Endothelial cell of umbilical vein (primary cell): ENCODE data around the gene ENOSF1. TPM values are rescaled to one million over a fixed set of nuclear protein-coding genes. Genes with fewer than 3 reads are reported as not detected.

Experiments
- BruUV-seq: library from RNA; stranded (reverse); fragments of 400-500 nt; replicated peaks from 2 replicates; lab custom pipeline; 2021; lab: Mats Ljungman, UMichigan
- CTCF ChIA-PET: fragments of 300-600, 350-600 bp; sonication (Branson Sonifier 250); formaldehyde crosslinking; loops from one replicate; lab custom pipeline; 2021; ENCODE audit warnings: antibody characterized with exemption, inconsistent platforms; lab: Charles Lee
- POLR2A ChIA-PET: fragments of 300-600, 350-600 bp; sonication (Branson Sonifier 250); formaldehyde crosslinking; loops from one replicate; lab custom pipeline; 2021; ENCODE audit warnings: antibody characterized with exemption, inconsistent platforms; lab: Charles Lee
- DNase-seq: peaks from one replicate; pipeline ENCODE4 v3.0.0-alpha.2; 2011; ENCODE audit warnings: low read depth, low spot score
- FAIRE-seq: peaks from 2 replicates; lab custom pipeline; 2011; peaks lifted over from hg19 to GRCh38; lab: Jason Lieb, UNC
- H2AFZ ChIP-seq: 2 replicates; pipeline ENCODE4 v1.6.0; 2012; ENCODE audit warnings: low read depth, low read length, control low read depth, inconsistent platforms
- H3K27ac ChIP-seq: 2 replicates; pipeline ENCODE4 v1.5.1; 2011; ENCODE audit warnings: low read depth, mild to moderate bottlenecking, control low read depth, low read length, moderate library complexity; ENCODE audit not compliant: insufficient read depth
- H3K27me3 ChIP-seq, 2 experiments: 2 replicates each; pipeline versions ENCODE4 v1.6.0 to v1.6.1; 2011; ENCODE audit warnings: low read length in 2 of 2, mixed read lengths in 1 of 2; ENCODE audit not compliant: control insufficient read depth in 2 of 2, insufficient read depth in 2 of 2
- H3K36me3 ChIP-seq, 2 experiments: 2 replicates in 1 of 2; 3 replicates in 1 of 2; pipeline ENCODE4 v1.5.1; 2011; ENCODE audit warnings: low read length in 2 of 2, mild to moderate bottlenecking in 1 of 2, moderate library complexity in 1 of 2; ENCODE audit not compliant: control insufficient read depth in 2 of 2, insufficient read depth in 2 of 2; ENCODE audit errors: extremely low read depth in 1 of 2
- H3K4me1 ChIP-seq: 3 replicates; pipeline ENCODE4 v1.5.1; 2011; ENCODE audit warnings: mild to moderate bottlenecking, low read length; ENCODE audit not compliant: control insufficient read depth, insufficient read depth; ENCODE audit errors: extremely low read depth
- H3K4me2 ChIP-seq: 2 replicates; pipeline ENCODE4 v1.6.1; 2011; ENCODE audit warnings: low read length, control low read depth, mixed read lengths; ENCODE audit not compliant: insufficient read depth
- H3K4me3 ChIP-seq, 3 experiments: fragments of 200-600 bp in 1 of 3; sonication (generic), shearing (Covaris generic) in 1 of 3; replicated peaks in 1 of 3; 2 replicates each; pipeline ENCODE4 v1.5.1; 2011 to 2016; ENCODE audit warnings: control low read depth in 3 of 3, low read length in 3 of 3, mild to moderate bottlenecking in 2 of 3, inconsistent platforms in 1 of 3, low read depth in 1 of 3, moderate library complexity in 1 of 3; ENCODE audit not compliant: insufficient read depth in 1 of 3
- H3K79me2 ChIP-seq: 2 replicates; pipeline ENCODE4 v1.6.0; 2012; ENCODE audit warnings: low read length, inconsistent platforms; ENCODE audit not compliant: control insufficient read depth, insufficient read depth
- H3K9ac ChIP-seq: replicated peaks from 2 replicates; pipeline ENCODE3; 2011; ENCODE audit warnings: low read length, control low read depth; ENCODE audit not compliant: insufficient read depth; ENCODE audit errors: extremely low read depth
- H3K9me1 ChIP-seq: replicated peaks from 3 replicates; pipeline ENCODE4 v1.6.0; 2011; ENCODE audit warnings: mild to moderate bottlenecking, low read length; ENCODE audit not compliant: control insufficient read depth, insufficient read depth; ENCODE audit errors: extremely low read depth
- H3K9me3 ChIP-seq: replicated peaks from 2 replicates; pipeline ENCODE4 v1.5.1; 2012; ENCODE audit warnings: low read length, inconsistent platforms; ENCODE audit not compliant: control insufficient read depth, insufficient read depth
- H4K20me1 ChIP-seq: replicated peaks from 2 replicates; pipeline ENCODE3; 2011; ENCODE audit warnings: mild to moderate bottlenecking, low read length; ENCODE audit not compliant: control insufficient read depth, insufficient read depth; ENCODE audit errors: extremely low read depth
- FOS ChIP-seq: IDR thresholded peaks from 2 replicates; pipeline ENCODE4 v1.6.1; 2011; ENCODE audit warnings: mild to moderate bottlenecking, low read length, moderate library complexity, borderline replicate concordance; ENCODE audit not compliant: insufficient read depth
- MYC ChIP-seq: IDR thresholded peaks from one replicate; pipeline ENCODE4 v1.6.1; 2011; ENCODE audit warnings: mild to moderate bottlenecking, low read depth, low read length
- POLR2A ChIP-seq: IDR thresholded peaks from 2 replicates; pipeline ENCODE4 v1.6.1; 2012; ENCODE audit warnings: low read depth, mild to moderate bottlenecking, control low read depth, low read length
- POLR2AphosphoS5 ChIP-seq: IDR thresholded peaks from 2 replicates; pipeline ENCODE4 v1.6.1; 2012; ENCODE audit warnings: low read depth, mild to moderate bottlenecking, control low read depth, low read length, moderate library complexity; ENCODE audit not compliant: insufficient read depth
- dilution Hi-C: fragments of 300-500 bp; cut with MboI; formaldehyde crosslinking; loops from one replicate; pipeline ENCODE4 v1.15.0; 2019; ENCODE audit warnings: low sequenced_read_pairs; ENCODE audit not compliant: extremely low pct_ligation_motif_present
- intact Hi-C: fragments of 100-400 bp; cut with micrococcal nuclease; formaldehyde crosslinking; loops from one replicate; pipeline ENCODE4 v1.10.0; 2022
- polyA plus RNA-seq, 4 experiments: library from polyadenylated mRNA; depleted of rRNA in 3 of 4; stranded (reverse) in 3 of 4; unstranded in 1 of 4; fragments of >200 nt; gene quantifications; 2 replicates each; pipeline versions ENCODE4 v1.2.1 to v1.2.3, GENCODE V29; 2011 to 2012; ENCODE audit warnings: missing spikeins in 1 of 4
- total RNA-seq: library from RNA; stranded (reverse); gene quantifications from 2 replicates; pipeline ENCODE4 v1.2.3, GENCODE V29; 2021
- TF ChIP-seq, protein P1 (sequence below), 2 donors: IDR thresholded peaks; 1 replicate in 1 of 2; 2 replicates in 1 of 2; pipeline ENCODE4 v1.5.1; 2011; ENCODE audit warnings: low read length in 2 of 2, mild to moderate bottlenecking in 2 of 2, moderate library complexity in 2 of 2, control low read depth in 1 of 2, inconsistent platforms in 1 of 2, low read depth in 1 of 2; ENCODE audit not compliant: insufficient read depth in 1 of 2; ENCODE audit errors: extremely low read depth in 1 of 2

The ENOSF1 gene
- total and polyA plus RNA-seq, 2 donors (not counting 3 experiments of a cell fraction or from before 2014, with no cell fraction given) = 19.5 to 50.5 TPM

DNA sequence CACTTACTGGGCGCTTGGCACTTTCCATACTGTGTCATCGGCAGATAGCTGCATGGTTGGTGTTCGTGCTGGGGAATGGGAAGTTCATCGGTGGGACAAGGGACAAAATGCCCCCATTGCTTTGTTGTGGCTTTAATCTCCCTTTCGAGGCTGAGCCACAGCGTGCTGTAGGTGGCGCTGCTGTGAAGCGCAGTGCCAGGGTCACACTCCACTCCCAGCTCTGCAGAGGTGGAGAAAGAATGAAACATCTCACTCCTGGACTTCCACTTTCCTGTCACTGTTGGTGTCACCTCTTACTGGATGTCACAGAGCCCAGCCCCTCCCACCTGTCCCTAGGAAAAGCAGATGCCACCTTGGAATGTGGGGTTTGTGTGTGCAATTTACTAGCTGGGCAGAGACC lies 46.3 kb downstream of the ENOSF1 start:
- no TSS peak for BruUV-seq
- Histone ChIP-seq H3K27me3 (no peaks in the 10 kb centered on the region), H3K9me1 (no peaks in the 10 kb centered on the region), H3K27ac (no peak overlapping the region), H4K20me1 (no peaks in the 10 kb centered on the region), H3K79me2 (peaks cover 34% of the 10 kb centered on the region), H3K36me3 (peaks cover 9 to 19% of the 10 kb centered on the region in 2 experiments), H2AFZ (no peak overlapping the region), H3K4me1 (no peaks in the 10 kb centered on the region), H3K9me3 (no peaks in the 10 kb centered on the region), H3K9ac (no peak overlapping the region), H3K4me2 (no peak overlapping the region), H3K4me3 (no peak overlapping the region)
- TF ChIP-seq, protein P1, sequence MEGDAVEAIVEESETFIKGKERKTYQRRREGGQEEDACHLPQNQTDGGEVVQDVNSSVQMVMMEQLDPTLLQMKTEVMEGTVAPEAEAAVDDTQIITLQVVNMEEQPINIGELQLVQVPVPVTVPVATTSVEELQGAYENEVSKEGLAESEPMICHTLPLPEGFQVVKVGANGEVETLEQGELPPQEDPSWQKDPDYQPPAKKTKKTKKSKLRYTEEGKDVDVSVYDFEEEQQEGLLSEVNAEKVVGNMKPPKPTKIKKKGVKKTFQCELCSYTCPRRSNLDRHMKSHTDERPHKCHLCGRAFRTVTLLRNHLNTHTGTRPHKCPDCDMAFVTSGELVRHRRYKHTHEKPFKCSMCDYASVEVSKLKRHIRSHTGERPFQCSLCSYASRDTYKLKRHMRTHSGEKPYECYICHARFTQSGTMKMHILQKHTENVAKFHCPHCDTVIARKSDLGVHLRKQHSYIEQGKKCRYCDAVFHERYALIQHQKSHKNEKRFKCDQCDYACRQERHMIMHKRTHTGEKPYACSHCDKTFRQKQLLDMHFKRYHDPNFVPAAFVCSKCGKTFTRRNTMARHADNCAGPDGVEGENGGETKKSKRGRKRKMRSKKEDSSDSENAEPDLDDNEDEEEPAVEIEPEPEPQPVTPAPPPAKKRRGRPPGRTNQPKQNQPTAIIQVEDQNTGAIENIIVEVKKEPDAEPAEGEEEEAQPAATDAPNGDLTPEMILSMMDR (IDR thresholded peaks at IDR 0.05; ENCODE audit: extremely low read depth in 1 of 2, insufficient read depth in 1 of 2, low read depth in 1 of 2, low read length in 2 of 2) = peak; percentile 32 to 37
- no peak for TF ChIP-seq MYC
- CTCF ChIA-PET = interaction anchor here (1.0 to 1.2 kb wide), 2 partner anchors 165 to 173 kb away, joined by 7 to 8 read pairs; no protein-coding TSS in a partner anchor
- no peak for FAIRE-seq
- intact Hi-C loops = no loop called here
- no peak for DNase-seq
- dilution Hi-C loops = no loop called here
- POLR2A ChIA-PET = no interaction called here

- Histone ChIP-seq H3K4me2 (no peak overlapping the region), H3K4me1 (peaks cover 10% of the 10 kb centered on the region), H3K9me3 (no peaks in the 10 kb centered on the region), H3K27me3 (no peaks in the 10 kb centered on the region), H4K20me1 (no peaks in the 10 kb centered on the region), H3K27ac (no peak overlapping the region), H3K9ac (no peak overlapping the region), H2AFZ (no peak overlapping the region), H3K9me1 (no peaks in the 10 kb centered on the region), H3K79me2 (peaks cover 51% of the 10 kb centered on the region), H3K36me3 (peaks cover 2 to 16% of the 10 kb centered on the region in 2 experiments), H3K4me3 (no peak overlapping the region)
- dilution Hi-C loops = no loop called here
- CTCF ChIA-PET = no interaction called here
- no TSS peak for BruUV-seq
- FAIRE-seq = no peak
- TF ChIP-seq, protein P1 (IDR thresholded peaks at IDR 0.05; ENCODE audit: extremely low read depth in 1 of 2, insufficient read depth in 1 of 2, low read depth in 1 of 2, low read length in 2 of 2) = no peak
- no peak for TF ChIP-seq FOS
- TF ChIP-seq POLR2AphosphoS5 = no peak
- TF ChIP-seq POLR2A = no peak
- intact Hi-C loops = no loop called here
- POLR2A ChIA-PET = no interaction called here
- no peak for DNase-seq
Observed at GRCh38 chr18:662197-662596, 50.2 kb downstream of the ENOSF1 start.
